Rectal smooth muscle tissue (tissue), 1 donor: ENCODE data around the gene WAC.
"Not testable (repeated sequence)": the region's sequence is repeated elsewhere in the genome, so short reads cannot be mapped to it uniquely, and the experiment has no call there.

Experiments used
- H3K27ac ChIP-seq: one replicate; pipeline ENCODE4 v1.7.0; 2013; ENCODE audit warnings: low read depth, low read length, inconsistent platforms
- H3K27me3 ChIP-seq: one replicate; pipeline ENCODE4 v1.7.0; 2013; ENCODE audit warnings: low read length; ENCODE audit not compliant: control insufficient read depth, insufficient read depth
- H3K36me3 ChIP-seq: one replicate; pipeline ENCODE4 v1.7.0; 2013; ENCODE audit warnings: low read length; ENCODE audit not compliant: control insufficient read depth, insufficient read depth
- H3K4me1 ChIP-seq: one replicate; pipeline ENCODE4 v1.7.0; 2013; ENCODE audit warnings: low read length; ENCODE audit not compliant: control insufficient read depth, insufficient read depth
- H3K4me3 ChIP-seq: one replicate; pipeline ENCODE4 v1.7.0; 2013; ENCODE audit warnings: low read length
- H3K9ac ChIP-seq: one replicate; pipeline ENCODE4 v1.7.0; 2013; ENCODE audit warnings: low read length

The WAC gene

DNA sequence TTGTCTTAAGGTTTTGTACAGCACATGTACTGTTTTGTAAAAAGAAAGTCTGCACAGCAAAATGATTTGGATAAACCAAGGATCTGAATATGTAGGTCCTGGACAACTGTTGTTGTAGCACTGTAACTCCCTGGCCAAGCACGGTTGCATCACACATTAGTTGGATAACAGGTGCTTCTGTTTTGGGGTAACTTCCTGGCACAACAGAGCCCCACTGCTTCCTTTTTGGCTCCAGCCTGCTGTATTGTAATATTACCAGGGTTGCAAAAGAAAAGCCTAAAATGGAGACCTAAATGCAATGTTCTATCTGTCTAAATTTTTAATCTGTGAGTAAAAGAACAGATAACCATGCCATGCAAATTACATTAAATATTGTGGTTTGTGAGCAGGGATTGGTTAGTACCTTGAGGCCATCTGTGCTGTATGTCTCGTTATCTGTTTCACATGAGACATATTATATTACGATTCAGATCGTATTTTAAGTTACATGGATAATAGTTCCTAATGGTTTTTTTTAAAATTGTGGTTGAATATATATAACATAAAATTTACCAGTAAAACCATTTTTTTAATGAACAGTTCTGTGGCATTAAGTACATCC lies 27.5 kb upstream of the WAC start:
- Histone ChIP-seq H3K4me1 (no peaks in the 10 kb centered on the region), H3K4me3 (no peak overlapping the region), H3K9ac (no peak overlapping the region), H3K36me3 (no peaks in the 10 kb centered on the region), H3K27me3 (no peaks in the 10 kb centered on the region), H3K27ac (no peak overlapping the region)

DNA sequence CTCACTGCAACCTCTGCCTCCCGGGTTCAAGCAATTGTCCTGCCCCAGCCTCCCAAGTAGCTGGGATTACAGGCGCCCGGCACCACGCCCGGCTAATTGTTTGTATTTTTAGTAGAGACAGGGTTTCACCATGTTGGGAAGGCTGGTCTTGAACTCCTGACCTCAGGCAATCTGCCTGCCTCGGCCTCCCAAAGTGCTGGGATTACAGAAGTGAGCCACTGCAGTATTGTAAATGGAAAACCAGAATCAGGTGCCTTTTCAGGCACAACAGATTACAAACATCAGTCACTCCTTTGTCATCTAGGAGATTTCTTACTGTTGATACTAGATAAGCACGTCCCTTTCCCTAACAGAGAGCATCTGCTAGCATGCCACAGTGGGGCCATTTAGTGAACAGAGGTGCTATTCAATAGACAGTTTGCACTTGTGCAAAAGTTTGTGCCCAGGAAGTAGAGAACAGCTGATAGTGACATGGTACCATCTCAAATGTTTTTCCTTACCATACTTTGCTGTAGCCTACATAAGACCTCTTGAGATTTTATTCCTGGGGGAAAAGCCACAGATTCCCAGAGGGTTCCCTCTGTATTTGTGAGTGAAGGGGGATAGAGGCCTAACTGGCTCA lies 24.5 kb upstream of the WAC start:
- Histone ChIP-seq H3K36me3 (no peaks in the 10 kb centered on the region), H3K9ac (no peak overlapping the region), H3K27ac (no peak overlapping the region), H3K4me1 (no peaks in the 10 kb centered on the region), H3K27me3 (no peaks in the 10 kb centered on the region), H3K4me3 (no peak overlapping the region)

DNA sequence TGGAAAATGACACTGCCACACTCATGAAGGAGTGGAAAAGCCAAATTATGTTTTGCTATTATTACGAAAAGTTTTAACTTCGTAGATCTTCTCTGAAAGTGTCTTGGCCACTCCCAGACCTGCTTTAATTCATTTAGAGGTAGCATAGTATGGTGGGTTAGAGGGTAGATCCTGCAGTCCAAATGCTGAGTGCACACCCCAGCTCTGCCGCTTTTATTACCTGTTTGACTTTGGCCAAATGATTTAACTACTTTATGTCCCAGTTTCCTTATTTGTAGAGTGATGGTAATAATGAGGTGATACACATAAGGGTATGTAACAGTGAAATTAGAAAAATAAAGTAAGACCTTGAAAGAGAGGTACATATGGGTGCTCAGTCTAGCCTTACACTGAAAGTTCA lies 23.6 kb upstream of the WAC start:
- Histone ChIP-seq H3K4me3 (no peak overlapping the region), H3K27me3 (no peaks in the 10 kb centered on the region), H3K27ac (no peak overlapping the region), H3K36me3 (no peaks in the 10 kb centered on the region), H3K9ac (no peak overlapping the region), H3K4me1 (no peaks in the 10 kb centered on the region)

DNA sequence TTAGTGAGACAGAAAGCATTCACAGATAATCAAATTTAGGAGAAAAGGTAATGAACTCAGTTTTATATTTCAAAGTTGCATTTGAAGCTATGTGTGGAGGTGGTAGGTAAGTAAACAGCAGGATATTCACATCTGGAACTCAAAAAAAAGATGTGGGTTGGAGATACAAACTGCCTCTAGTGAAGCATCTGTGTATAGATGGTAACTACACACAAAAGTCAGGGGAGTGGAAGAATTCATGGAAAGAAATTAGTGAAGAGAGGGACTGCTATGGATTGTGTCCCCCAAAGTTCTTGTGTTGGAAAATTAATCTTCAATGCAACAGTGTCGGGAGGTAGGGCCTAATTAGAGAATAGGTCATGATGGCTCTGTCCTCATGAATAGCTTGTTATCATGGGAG lies 18.3 kb upstream of the WAC start:
- Histone ChIP-seq H3K4me3 (no peak overlapping the region), H3K27me3 (no peaks in the 10 kb centered on the region), H3K27ac (no peak overlapping the region), H3K9ac (no peak overlapping the region), H3K4me1 (no peaks in the 10 kb centered on the region), H3K36me3 (no peaks in the 10 kb centered on the region)

DNA sequence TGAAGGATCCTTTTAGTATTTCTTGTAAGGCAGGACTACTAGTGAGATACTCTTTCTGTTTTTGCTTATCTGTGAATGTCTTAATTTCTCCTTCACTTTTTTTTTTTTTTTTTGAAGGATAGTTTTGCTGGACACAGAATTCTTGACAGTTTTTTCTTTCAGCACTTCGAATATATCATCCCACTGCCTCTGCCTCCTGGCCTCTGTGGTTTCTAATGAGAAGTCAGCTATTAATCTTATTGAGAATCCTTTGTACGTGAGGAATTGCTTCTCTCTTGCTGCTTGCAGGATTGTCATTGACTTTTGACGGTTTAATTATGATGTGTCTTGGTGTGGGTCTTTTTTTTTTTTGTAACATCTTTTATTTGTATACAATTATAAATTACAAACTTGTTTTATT lies 12.6 kb upstream of the WAC start:
- Histone ChIP-seq H3K9ac (no peak overlapping the region), H3K27me3 (no peaks in the 10 kb centered on the region), H3K36me3 (peaks cover 7% of the 10 kb centered on the region), H3K27ac (no peak overlapping the region), H3K4me1 (no peaks in the 10 kb centered on the region), H3K4me3 (no peak overlapping the region)

DNA sequence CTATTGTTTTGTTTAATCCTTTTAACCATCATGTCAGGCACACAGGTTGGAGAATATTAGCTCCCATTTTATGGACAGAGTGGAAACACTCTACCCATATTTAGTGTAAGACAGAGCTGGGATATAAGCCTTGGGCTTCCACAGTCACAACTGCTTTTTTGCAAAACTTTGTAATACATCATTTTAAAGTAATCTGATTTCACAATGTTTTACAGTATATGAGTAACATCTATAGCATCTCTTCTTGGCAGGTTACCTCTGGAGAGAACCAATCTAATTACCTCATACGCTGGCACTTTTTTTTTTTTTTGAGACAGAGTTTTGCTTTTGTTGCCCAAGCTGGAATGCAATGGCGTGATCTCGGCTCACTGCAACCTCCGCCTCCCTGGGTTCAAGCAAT lies 12.1 kb upstream of the WAC start:
- not testable (repeated sequence) for H3K4me3 ChIP-seq, H3K36me3 ChIP-seq, H3K9ac ChIP-seq, H3K27me3 ChIP-seq, H3K27ac ChIP-seq, H3K4me1 ChIP-seq

DNA sequence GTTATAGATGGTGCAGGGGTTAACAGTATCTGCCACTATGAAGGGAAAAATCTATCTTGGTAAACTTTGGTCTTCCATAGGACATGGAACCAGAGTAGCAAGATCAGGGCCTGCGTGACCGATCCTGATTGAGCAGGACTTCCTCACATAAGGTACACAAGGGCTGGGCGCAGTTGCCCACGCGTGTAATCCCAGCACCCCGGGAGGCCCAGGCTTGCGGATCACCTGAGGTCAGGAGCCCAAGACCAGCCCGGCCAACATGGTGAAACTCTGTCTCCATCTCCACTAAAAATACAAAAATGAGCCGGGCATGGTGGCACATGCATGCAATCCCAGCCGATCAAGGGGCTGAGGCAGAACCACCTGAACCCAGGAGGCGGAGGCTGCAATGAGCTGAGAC lies 11.0 kb upstream of the WAC start:
- H3K4me1 ChIP-seq, H3K36me3 ChIP-seq, H3K27ac ChIP-seq, H3K27me3 ChIP-seq, H3K4me3 ChIP-seq, H3K9ac ChIP-seq: not testable (repeated sequence)

DNA sequence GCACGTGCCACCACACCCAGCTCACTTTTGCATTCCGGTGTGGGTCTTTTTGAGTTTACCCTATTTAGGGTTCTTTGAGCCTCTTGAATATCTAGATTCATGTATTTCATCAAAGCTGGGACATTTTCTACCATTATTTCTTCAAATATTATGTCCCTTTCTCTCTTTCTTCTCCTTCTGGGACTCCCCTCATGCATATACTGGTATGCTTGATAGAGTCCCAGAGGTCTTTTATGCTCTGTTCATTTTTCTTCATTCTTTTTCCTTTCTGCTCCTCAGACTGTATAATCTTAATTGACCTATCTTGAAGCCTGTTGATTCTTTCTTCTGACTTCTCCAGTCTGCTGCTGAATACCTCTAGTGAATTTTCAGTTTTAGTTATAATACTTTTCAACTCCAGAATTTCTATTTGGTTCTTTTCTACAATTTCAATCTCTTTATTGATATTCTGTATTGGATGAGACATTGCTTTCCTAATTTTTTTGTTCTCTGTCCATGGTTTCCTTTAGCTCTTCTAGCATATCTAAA lies 9.1 kb upstream of the WAC start:
- no peak overlapping the region for H3K9ac ChIP-seq
- H3K4me3 ChIP-seq: no peak overlapping the region
- H3K4me1 ChIP-seq: no peaks in the 10 kb centered on the region
- H3K27ac ChIP-seq: no peak overlapping the region
- no peaks in the 10 kb centered on the region for H3K27me3 ChIP-seq
- H3K36me3 ChIP-seq: peaks cover 7% of the 10 kb centered on the region

DNA sequence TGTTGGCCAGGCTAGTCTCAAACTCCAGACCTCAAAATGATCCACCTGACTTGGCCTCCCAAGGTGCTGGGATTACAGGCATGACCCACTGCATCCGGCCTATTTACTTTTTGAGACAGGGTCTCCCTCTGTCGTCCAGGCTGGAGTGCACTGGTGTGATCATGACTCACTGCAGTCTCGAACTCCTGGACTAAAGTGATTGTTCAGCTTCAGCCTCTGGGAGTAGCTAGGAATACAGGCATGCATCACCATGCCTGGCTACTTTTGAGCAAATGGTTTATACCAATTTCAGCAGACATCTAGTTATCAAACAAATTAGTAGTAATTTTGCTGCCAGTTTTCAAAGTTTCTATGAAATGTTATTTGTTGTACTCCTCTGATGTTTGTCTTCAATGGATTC lies 2.2 kb upstream of the WAC start:
- H3K27me3 ChIP-seq: no peaks in the 10 kb centered on the region
- peaks cover 6% of the 10 kb centered on the region for H3K36me3 ChIP-seq
- peaks cover 15% of the 10 kb centered on the region for H3K4me1 ChIP-seq
- no peak overlapping the region for H3K9ac ChIP-seq
- no peak overlapping the region for H3K4me3 ChIP-seq
- H3K27ac ChIP-seq: no peak overlapping the region

DNA sequence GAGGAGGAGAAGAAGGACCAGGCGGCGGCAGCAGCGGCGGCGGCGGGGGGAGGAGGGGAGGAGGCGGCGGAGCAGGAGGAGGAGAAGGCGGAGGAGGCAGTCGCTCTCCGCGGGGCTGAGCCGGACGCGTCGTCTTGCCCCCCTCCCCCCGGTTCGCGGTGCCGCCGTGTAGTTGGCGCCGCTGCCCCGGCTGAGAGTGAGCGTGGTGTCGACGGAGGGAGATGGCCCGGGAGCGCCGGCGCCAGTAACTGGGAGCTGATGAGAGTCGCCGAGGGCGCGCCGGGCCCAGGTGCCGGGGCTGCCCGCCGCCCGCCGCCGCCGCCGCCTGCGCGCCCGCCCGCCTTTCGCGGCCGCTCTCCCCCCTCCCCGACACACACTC lies 257 bp downstream of the WAC start:
- Histone ChIP-seq H3K36me3 (peaks cover 8% of the 10 kb centered on the region), H3K9ac (no peak overlapping the region), H3K27ac (peak overlapping the region; percentile 100), H3K4me3 (peak overlapping the region; percentile 56), H3K4me1 (peaks cover 15% of the 10 kb centered on the region), H3K27me3 (no peaks in the 10 kb centered on the region)

DNA sequence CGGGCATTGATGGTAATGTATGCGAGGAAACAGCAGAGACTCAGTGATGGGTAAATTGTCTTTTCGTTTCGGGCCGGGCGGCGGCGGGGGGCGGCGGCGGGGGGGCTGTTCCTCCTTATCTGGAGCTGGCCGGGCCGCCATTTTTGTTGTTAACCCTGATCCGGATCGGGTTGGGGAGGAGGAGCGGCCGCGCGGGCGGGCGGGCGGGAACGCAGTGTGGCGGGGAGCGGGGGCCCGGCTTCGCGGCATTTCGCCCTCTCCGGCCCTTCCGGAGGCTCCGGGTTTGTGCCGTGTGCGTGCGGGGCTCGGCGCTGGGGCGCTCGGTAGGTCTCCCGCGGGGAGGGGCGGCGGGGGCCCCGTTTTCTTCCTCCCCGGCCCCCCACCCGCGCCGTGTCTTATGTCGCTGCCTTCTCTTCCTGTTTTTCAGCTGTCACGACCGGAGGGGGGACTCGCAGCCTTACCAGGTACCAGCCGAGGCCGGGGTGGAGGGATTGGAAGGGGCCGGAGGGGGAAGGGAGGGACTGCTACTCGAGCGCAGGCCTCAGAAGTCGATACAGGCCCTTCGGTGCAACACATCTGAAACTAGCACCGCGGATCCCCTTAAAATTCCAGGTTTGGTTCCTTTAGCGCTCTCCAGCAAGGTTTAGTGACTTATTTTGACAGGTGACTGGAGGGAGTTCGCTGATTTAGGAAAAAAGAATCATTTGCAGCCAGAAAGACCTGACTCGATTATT lies 820 bp downstream of the WAC start:
- H3K4me3 ChIP-seq: peak overlapping the region; percentile 94
- H3K9ac ChIP-seq: peak overlapping the region; percentile 77
- H3K4me1 ChIP-seq: peaks cover 15% of the 10 kb centered on the region
- no peaks in the 10 kb centered on the region for H3K27me3 ChIP-seq
- H3K36me3 ChIP-seq: peaks cover 11% of the 10 kb centered on the region
- peak overlapping the region; percentile 100 for H3K27ac ChIP-seq

DNA sequence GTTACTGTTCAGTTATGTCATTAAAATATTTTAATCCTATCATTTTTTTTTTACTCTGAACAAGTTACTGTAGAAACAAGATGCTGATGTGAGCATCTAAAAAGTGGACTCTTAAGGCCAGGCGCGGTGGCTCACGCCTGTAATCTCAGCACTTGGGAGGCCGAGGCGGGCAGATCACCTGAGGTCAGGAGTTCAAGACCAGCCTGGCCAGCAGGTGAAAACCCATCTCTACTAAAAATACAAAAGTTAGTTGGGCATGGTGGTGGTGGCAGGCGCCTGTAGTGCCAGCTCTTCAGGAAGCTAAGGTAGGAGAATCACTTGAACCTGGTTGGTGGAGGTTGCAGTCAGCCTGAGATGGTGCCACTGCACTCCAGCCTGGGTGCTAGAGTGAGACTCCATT lies 2.9 kb downstream of the WAC start:
- no peak overlapping the region for H3K4me3 ChIP-seq
- no peaks in the 10 kb centered on the region for H3K27me3 ChIP-seq
- peaks cover 13% of the 10 kb centered on the region for H3K4me1 ChIP-seq
- H3K27ac ChIP-seq: no peak overlapping the region
- no peak overlapping the region for H3K9ac ChIP-seq
- peaks cover 14% of the 10 kb centered on the region for H3K36me3 ChIP-seq

DNA sequence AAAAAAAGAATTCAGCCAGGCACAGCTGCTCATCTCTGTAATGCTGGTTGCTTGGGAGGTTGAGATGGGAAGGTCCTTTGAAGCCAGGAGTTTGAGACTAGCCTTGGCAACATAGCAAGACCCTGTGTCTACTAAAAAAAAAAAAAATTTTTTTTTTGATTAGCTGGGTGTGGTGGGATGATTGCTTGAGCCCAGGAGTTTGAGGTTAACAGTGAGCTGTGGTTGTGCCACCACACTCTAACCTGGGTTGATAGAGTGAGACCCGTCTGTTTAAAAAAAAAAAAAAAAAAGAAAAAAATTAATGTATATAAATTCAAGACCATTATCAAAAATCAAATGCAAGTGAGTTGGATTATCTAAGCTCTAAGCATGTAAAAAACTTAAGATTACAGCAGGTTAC lies 5.7 kb downstream of the WAC start:
- no peak overlapping the region for H3K27ac ChIP-seq
- H3K4me3 ChIP-seq: no peak overlapping the region
- H3K27me3 ChIP-seq: no peaks in the 10 kb centered on the region
- peaks cover 19% of the 10 kb centered on the region for H3K36me3 ChIP-seq
- H3K4me1 ChIP-seq: peaks cover 11% of the 10 kb centered on the region
- H3K9ac ChIP-seq: no peak overlapping the region
